Measurements from ENCODE around the gene PPA1.

DNA sequence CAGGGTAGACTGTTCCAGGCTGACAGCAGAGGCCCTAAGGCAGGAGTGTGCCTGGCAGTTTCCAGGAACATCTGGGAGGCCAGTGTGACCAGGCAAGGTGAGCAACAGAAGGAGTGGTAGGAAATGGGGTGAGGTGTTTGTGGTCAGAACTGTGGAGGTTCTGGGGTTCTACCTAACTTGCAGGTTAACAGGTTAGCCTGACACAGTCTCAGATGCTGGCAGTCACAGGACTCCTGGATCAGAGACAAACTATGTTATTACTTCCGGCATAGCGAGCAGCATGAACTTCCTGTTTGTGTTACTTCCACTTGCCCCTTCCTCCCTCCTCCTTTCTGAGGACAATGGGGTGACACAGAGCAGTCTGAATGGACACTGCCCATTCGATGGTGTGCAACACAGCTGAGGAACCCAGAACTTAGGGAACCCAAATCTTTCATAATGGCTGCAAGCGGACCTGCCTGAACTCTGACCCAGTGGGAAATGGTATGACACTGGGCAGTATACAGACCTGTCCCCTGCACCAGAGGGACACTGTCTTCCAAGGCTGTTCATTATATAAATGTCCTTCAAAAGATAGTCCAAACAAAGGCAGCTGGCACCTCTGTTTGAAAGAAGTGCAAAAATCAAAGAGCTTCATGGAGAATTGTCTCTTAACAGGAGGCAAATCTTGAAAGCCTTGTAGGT, 59.0 kb downstream of the PPA1 start:
- TF ChIP-seq, protein P1, sequence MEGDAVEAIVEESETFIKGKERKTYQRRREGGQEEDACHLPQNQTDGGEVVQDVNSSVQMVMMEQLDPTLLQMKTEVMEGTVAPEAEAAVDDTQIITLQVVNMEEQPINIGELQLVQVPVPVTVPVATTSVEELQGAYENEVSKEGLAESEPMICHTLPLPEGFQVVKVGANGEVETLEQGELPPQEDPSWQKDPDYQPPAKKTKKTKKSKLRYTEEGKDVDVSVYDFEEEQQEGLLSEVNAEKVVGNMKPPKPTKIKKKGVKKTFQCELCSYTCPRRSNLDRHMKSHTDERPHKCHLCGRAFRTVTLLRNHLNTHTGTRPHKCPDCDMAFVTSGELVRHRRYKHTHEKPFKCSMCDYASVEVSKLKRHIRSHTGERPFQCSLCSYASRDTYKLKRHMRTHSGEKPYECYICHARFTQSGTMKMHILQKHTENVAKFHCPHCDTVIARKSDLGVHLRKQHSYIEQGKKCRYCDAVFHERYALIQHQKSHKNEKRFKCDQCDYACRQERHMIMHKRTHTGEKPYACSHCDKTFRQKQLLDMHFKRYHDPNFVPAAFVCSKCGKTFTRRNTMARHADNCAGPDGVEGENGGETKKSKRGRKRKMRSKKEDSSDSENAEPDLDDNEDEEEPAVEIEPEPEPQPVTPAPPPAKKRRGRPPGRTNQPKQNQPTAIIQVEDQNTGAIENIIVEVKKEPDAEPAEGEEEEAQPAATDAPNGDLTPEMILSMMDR (IDR thresholded peaks at IDR 0.05) = no peak
- TF ChIP-seq POLR2A (IDR thresholded peaks at IDR 0.05) = no peak

All from thyroid gland (tissue), 4 donors.